H1 (cell line): ENCODE measurements around the gene STK32C. TPM values are rescaled to one million over a fixed set of nuclear protein-coding genes. Genes with fewer than 3 reads are reported as not detected.

ENCODE experiments used
- CTCF ChIA-PET: fragments of 300-600 bp; sonication (Branson Sonifier 250); formaldehyde crosslinking; loops from one replicate; lab custom pipeline; 2021; ENCODE audit not compliant: partially characterized antibody; lab: Charles Lee
- POLR2A ChIA-PET: fragments of 300-600 bp; sonication (Branson Sonifier 250); formaldehyde crosslinking; loops from one replicate; lab custom pipeline; 2021; ENCODE audit warnings: inconsistent platforms; ENCODE audit not compliant: partially characterized antibody; lab: Charles Lee
- DNase-seq, 2 experiments: peaks; one replicate each; pipeline versions ENCODE4 v3.0.0 to v3.0.0-alpha.2; 2010 to 2022; ENCODE audit warnings: low spot score in 2 of 2, low read depth in 1 of 2, mixed read lengths in 1 of 2
- FAIRE-seq: peaks from 2 replicates; lab custom pipeline; 2011; peaks lifted over from hg19 to GRCh38; lab: Jason Lieb, UNC
- H2AFZ ChIP-seq: 2 replicates; pipeline ENCODE4 v1.8.1; 2012; ENCODE audit warnings: low read length, inconsistent platforms
- H2AK5ac ChIP-seq: 2 replicates; pipeline ENCODE4 v1.6.1; 2013; ENCODE audit warnings: low read depth, low read length
- H2BK120ac ChIP-seq: replicated peaks from 2 replicates; pipeline ENCODE3; 2013; ENCODE audit warnings: low read depth, low read length, inconsistent platforms
- H2BK12ac ChIP-seq: 2 replicates; pipeline ENCODE4 v1.6.1; 2013; ENCODE audit warnings: low read depth, low read length
- H2BK15ac ChIP-seq: 2 replicates; pipeline ENCODE4 v1.6.1; 2013; ENCODE audit warnings: low read length
- H2BK20ac ChIP-seq: 2 replicates; pipeline ENCODE4 v1.6.1; 2013; ENCODE audit warnings: low read length
- H2BK5ac ChIP-seq: 2 replicates; pipeline ENCODE4 v1.6.1; 2013; ENCODE audit warnings: low read depth, low read length
- H3K14ac ChIP-seq: 2 replicates; pipeline ENCODE4 v1.6.1; 2013; ENCODE audit warnings: inconsistent platforms; ENCODE audit not compliant: insufficient read length
- H3K18ac ChIP-seq: 2 replicates; pipeline ENCODE4 v1.6.1; 2013; ENCODE audit warnings: low read length; ENCODE audit errors: extremely low read depth
- H3K23ac ChIP-seq: 2 replicates; pipeline ENCODE4 v1.6.1; 2013; ENCODE audit warnings: inconsistent platforms; ENCODE audit not compliant: insufficient read length
- H3K23me2 ChIP-seq: 2 replicates; pipeline ENCODE4 v1.6.1; 2013; ENCODE audit warnings: low read depth, low read length
- H3K27ac ChIP-seq: 2 replicates; pipeline ENCODE4 v1.6.1; 2011; ENCODE audit warnings: low read depth, low read length, inconsistent platforms
- H3K27me3 ChIP-seq, 4 experiments: replicated peaks in 1 of 4; 1 replicate in 1 of 4; 2 replicates in 3 of 4; pipeline versions ENCODE4 v1.6.1 to v1.8.1; 2011 to 2013; ENCODE audit warnings: low read length in 3 of 4, mild to moderate bottlenecking in 3 of 4, inconsistent platforms in 2 of 4, mixed read lengths in 2 of 4, moderate library complexity in 1 of 4; ENCODE audit not compliant: control insufficient read depth in 3 of 4, insufficient read depth in 3 of 4; ENCODE audit errors: extremely low read depth in 1 of 4
- H3K36me3 ChIP-seq, 4 experiments: 2 replicates each; pipeline versions ENCODE4 v1.6.1 to v1.8.1; 2011 to 2013; ENCODE audit warnings: mild to moderate bottlenecking in 4 of 4, low read length in 3 of 4, moderate library complexity in 2 of 4, control low read depth in 1 of 4, inconsistent platforms in 1 of 4; ENCODE audit not compliant: insufficient read depth in 4 of 4, control insufficient read depth in 2 of 4
- H3K4ac ChIP-seq: replicated peaks from 2 replicates; pipeline ENCODE3; 2013; ENCODE audit warnings: low read length, low read depth, mixed read lengths, inconsistent platforms; ENCODE audit not compliant: insufficient read length
- H3K4me1 ChIP-seq, 4 experiments: replicated peaks in 1 of 4; 1 replicate in 1 of 4; 2 replicates in 3 of 4; pipeline versions ENCODE4 v1.6.1 to v1.8.1; 2011 to 2013; ENCODE audit warnings: low read length in 3 of 4, inconsistent platforms in 2 of 4, mixed read lengths in 1 of 4; ENCODE audit not compliant: insufficient read depth in 4 of 4, control insufficient read depth in 3 of 4
- H3K4me2 ChIP-seq, 2 experiments: 2 replicates each; pipeline versions ENCODE4 v1.6.1 to v1.8.1; 2011 to 2013; ENCODE audit warnings: low read depth in 2 of 2, low read length in 2 of 2, control low read depth in 1 of 2, inconsistent platforms in 1 of 2, mild to moderate bottlenecking in 1 of 2; ENCODE audit not compliant: insufficient read depth in 1 of 2
- H3K4me3 ChIP-seq, 4 experiments: fragments of 200-600, 300-600 bp in 1 of 4; sonication (generic), shearing (Covaris generic), sonication (Bioruptor Twin) in 1 of 4; 2 replicates each; pipeline versions ENCODE4 v1.5.1 to v1.8.1; 2011 to 2016; ENCODE audit warnings: low read length in 4 of 4, low read depth in 3 of 4, control low read depth in 2 of 4, inconsistent platforms in 2 of 4, mild to moderate bottlenecking in 2 of 4, mixed read lengths in 1 of 4, moderate library complexity in 1 of 4; ENCODE audit not compliant: insufficient read depth in 2 of 4; ENCODE audit errors: extremely low read depth in 1 of 4
- H3K56ac ChIP-seq: replicated peaks from 2 replicates; pipeline ENCODE3; 2013; ENCODE audit warnings: low read depth, mild to moderate bottlenecking, mixed read lengths, low read length, inconsistent platforms; ENCODE audit not compliant: insufficient read length
- H3K79me1 ChIP-seq: 2 replicates; pipeline ENCODE4 v1.6.1; 2013; ENCODE audit warnings: low read depth, low read length, control low read depth
- H3K79me2 ChIP-seq, 2 experiments: 2 replicates each; pipeline versions ENCODE4 v1.6.1 to v1.8.1; 2012 to 2013; ENCODE audit warnings: low read length in 2 of 2, mild to moderate bottlenecking in 2 of 2, inconsistent platforms in 1 of 2; ENCODE audit not compliant: insufficient read depth in 2 of 2, control insufficient read depth in 1 of 2
- H3K9ac ChIP-seq, 4 experiments: replicated peaks in 1 of 4; 1 replicate in 1 of 4; 2 replicates in 3 of 4; pipeline versions ENCODE4 v1.6.1 to v1.8.1; 2011 to 2013; ENCODE audit warnings: low read depth in 3 of 4, low read length in 3 of 4, control low read depth in 2 of 4, mild to moderate bottlenecking in 2 of 4, moderate library complexity in 2 of 4, inconsistent platforms in 1 of 4; ENCODE audit errors: extremely low read depth in 1 of 4
- H3K9me3 ChIP-seq, 2 experiments: 2 replicates each; pipeline versions ENCODE4 v1.6.1 to v1.8.1; 2012 to 2013; ENCODE audit warnings: mild to moderate bottlenecking in 2 of 2, moderate library complexity in 2 of 2, control low read depth in 1 of 2, inconsistent platforms in 1 of 2, low read depth in 1 of 2, low read length in 1 of 2, mixed read lengths in 1 of 2; ENCODE audit not compliant: insufficient read depth in 2 of 2
- H4K20me1 ChIP-seq, 2 experiments: replicated peaks in 1 of 2; 2 replicates each; pipeline versions ENCODE3 to v1.8.1; 2011 to 2013; ENCODE audit warnings: inconsistent platforms in 2 of 2, low read length in 2 of 2, mild to moderate bottlenecking in 1 of 2; ENCODE audit not compliant: insufficient read depth in 2 of 2, control insufficient read depth in 1 of 2
- H4K5ac ChIP-seq: 2 replicates; pipeline ENCODE4 v1.6.1; 2013; ENCODE audit warnings: low read length, low read depth, mixed read lengths, inconsistent platforms; ENCODE audit not compliant: insufficient read length
- H4K8ac ChIP-seq: 2 replicates; pipeline ENCODE4 v1.8.0; 2013; ENCODE audit warnings: mild to moderate bottlenecking, moderate library complexity, low read length, inconsistent platforms; ENCODE audit not compliant: insufficient read depth; ENCODE audit errors: extremely low read depth
- H4K91ac ChIP-seq: replicated peaks from 2 replicates; pipeline ENCODE3; 2013; ENCODE audit warnings: low read length, mixed read lengths, inconsistent platforms; ENCODE audit not compliant: insufficient read length
- ATF3 ChIP-seq: IDR thresholded peaks from 2 replicates; pipeline ENCODE4 v1.6.1; 2011; ENCODE audit warnings: low read depth, mild to moderate bottlenecking, low read length; ENCODE audit not compliant: insufficient read depth
- BCL11A ChIP-seq, 2 experiments: IDR thresholded peaks; one replicate each; pipeline ENCODE4 v1.6.1; 2011; ENCODE audit warnings: low read depth in 2 of 2, low read length in 2 of 2, mild to moderate bottlenecking in 2 of 2
- CBX5 ChIP-seq: fragments of 300-800, 300-1000 bp; sonication (generic); IDR thresholded peaks from 2 replicates; pipeline ENCODE4 v1.7.1; 2016; ENCODE audit warnings: antibody characterized with exemption, low read length, low read depth
- GABPA ChIP-seq: IDR thresholded peaks from 2 replicates; pipeline ENCODE4 v1.6.1; 2011; ENCODE audit warnings: mild to moderate bottlenecking, low read length, moderate library complexity, borderline replicate concordance; ENCODE audit not compliant: insufficient read depth
- HDAC2 ChIP-seq, 2 experiments: fragments of 300-600 bp in 1 of 2; sonication (generic) in 1 of 2; IDR thresholded peaks; 2 replicates each; pipeline ENCODE4 v1.6.1; 2011 to 2012; ENCODE audit warnings: low read depth in 2 of 2, low read length in 2 of 2, mild to moderate bottlenecking in 2 of 2, moderate library complexity in 2 of 2, borderline replicate concordance in 1 of 2, inconsistent platforms in 1 of 2
- JUND ChIP-seq: IDR thresholded peaks from 2 replicates; pipeline ENCODE4 v1.6.1; 2011; ENCODE audit warnings: mild to moderate bottlenecking, improper control_type of control experiment, low read length
- KDM1A ChIP-seq: fragments of 200-600, 300-600 bp; sonication (generic); IDR thresholded peaks from 2 replicates; pipeline ENCODE4 v1.7.1; 2016; ENCODE audit warnings: mild to moderate bottlenecking, low read length, borderline replicate concordance
- NANOG ChIP-seq: IDR thresholded peaks from 2 replicates; pipeline ENCODE4 v1.6.1; 2011; ENCODE audit warnings: low read length, low read depth, mild to moderate bottlenecking, inconsistent platforms; ENCODE audit not compliant: insufficient read depth, poor library complexity, severe bottlenecking
- POLR2AphosphoS5 ChIP-seq: IDR thresholded peaks from 2 replicates; pipeline ENCODE4 v1.6.1; 2011; ENCODE audit warnings: low read depth, low read length
- RFX5 ChIP-seq: IDR thresholded peaks from 2 replicates; pipeline ENCODE4 v1.6.1; 2011; ENCODE audit warnings: low read depth, low read length, improper control_type of control experiment, borderline replicate concordance
- SIX5 ChIP-seq: IDR thresholded peaks from 2 replicates; pipeline ENCODE4 v1.6.1; 2011; ENCODE audit warnings: mild to moderate bottlenecking, low read depth, low read length
- SP1 ChIP-seq: IDR thresholded peaks from 2 replicates; pipeline ENCODE4 v1.6.1; 2011; ENCODE audit warnings: low read depth, low read length
- ZNF274 ChIP-seq: IDR thresholded peaks from 2 replicates; pipeline ENCODE4 v1.7.0; 2012; ENCODE audit warnings: low read length, borderline replicate concordance; ENCODE audit errors: extremely low read depth
- WGBS, 2 experiments: shearing (Covaris generic) in 1 of 2; methylation state at CpG; one replicate each; pipeline versions ENCODE4 v1.1.6 to v1.1.7; 2013 to 2015; ENCODE audit warnings: low lambda C conversion rate in 2 of 2, mixed read lengths in 2 of 2, inconsistent platforms in 1 of 2, low coverage in 1 of 2, missing lambda C conversion rate in 1 of 2; ENCODE audit not compliant: insufficient replicate concordance in 2 of 2, insufficient coverage in 1 of 2, insufficient read length in 1 of 2; ENCODE audit errors: extremely low coverage in 1 of 2, missing lambda C conversion rate in 1 of 2; 5-methylcytosine and 5-hydroxymethylcytosine counted together
- polyA plus RNA-seq, 7 experiments: library from polyadenylated mRNA; depleted of rRNA in 3 of 7; stranded (reverse) in 5 of 7; unstranded in 2 of 7; fragments of >200 nt in 5 of 7; fragments of 200-250 nt in 2 of 7; gene quantifications; 1 replicate in 5 of 7; 2 replicates in 1 of 7; 4 replicates in 1 of 7; pipeline versions ENCODE4 v1.2.1 to v1.2.3, GENCODE V29; 2011 to 2013; ENCODE audit warnings: missing spikeins in 2 of 7, mixed read lengths in 2 of 7
- total RNA-seq: library from RNA; stranded (reverse); fragmentation: NEBNext Ultra II Directional; extraction: Animal tissue kit (Norgen Biotek cat#: 25700); gene quantifications from 2 replicates; pipeline ENCODE4 v1.2.1, GENCODE V29; 2021

Gene STK32C
- total and polyA plus RNA-seq, 2 of the 8 experiments (the other 6 are each of a cell fraction or from before 2014, with no cell fraction given): 10.6 to 15.6 TPM

GRCh38 chr10:132338876-132339275, 31.1 kb upstream of the STK32C start:
- H3K4me2 ChIP-seq: no peak overlapping the region
- no peaks in the 10 kb centered on the region for H3K79me1 ChIP-seq
- DNase-seq (no peak), FAIRE-seq (no peak)
- no peaks in the 10 kb centered on the region for H3K23me2 ChIP-seq
- no peaks in the 10 kb centered on the region for H3K79me2 ChIP-seq
- no peak overlapping the region for H3K14ac ChIP-seq
- no peak overlapping the region for H2BK5ac ChIP-seq
- peak overlapping the region; percentile 63; the same call in 1 of the 2 replicates for H4K8ac ChIP-seq
- no peak overlapping the region for H4K5ac ChIP-seq
- no peak overlapping the region for H2BK15ac ChIP-seq
- H3K4me3 ChIP-seq: no peak overlapping the region
- no peaks in the 10 kb centered on the region for H4K20me1 ChIP-seq
- H3K9ac ChIP-seq: no peak overlapping the region
- no peak overlapping the region for H2AK5ac ChIP-seq
- CTCF ChIA-PET: interaction anchor here (3.2 kb wide), 1 partner anchor 13 kb away, joined by 17 read pairs; no protein-coding TSS in a partner anchor
- H3K18ac ChIP-seq: no peak overlapping the region
- H4K91ac ChIP-seq: no peak overlapping the region
- TF ChIP-seq BCL11A (IDR thresholded peaks at IDR 0.05; ENCODE audit: low read depth in 2 of 2, low read length in 2 of 2) (no peak), HDAC2 (IDR thresholded peaks at IDR 0.05; ENCODE audit: borderline replicate concordance in 1 of 2, low read depth in 2 of 2, low read length in 2 of 2) (no peak), NANOG (no peak), GABPA (no peak), RFX5 (no peak), CBX5 (no peak), JUND (no peak), POLR2AphosphoS5 (no peak), SIX5 (no peak), ZNF274 (no peak), SP1 (no peak), KDM1A (no peak), ATF3 (no peak)
- TF ChIP-seq, all 59 proteins: peak for 0
- Histone ChIP-seq H2BK20ac (no peak overlapping the region), H3K9me3 (no peaks in the 10 kb centered on the region), H3K36me3 (no peaks in the 10 kb centered on the region), H3K27ac (no peak overlapping the region), H3K56ac (no peak overlapping the region), H3K4me1 (peaks cover 0 to 3% (median 0%) of the 10 kb centered on the region in 4 experiments; a peak in 1 of 7 replicates), H2BK12ac (no peak overlapping the region), H3K23ac (no peak overlapping the region), H2BK120ac (no peak overlapping the region), H2AFZ (no peak overlapping the region), H3K4ac (no peak overlapping the region), H3K27me3 (no peaks in the 10 kb centered on the region)
- WGBS, 2 experiments: 90% methylated on average over 10 of the region's 10 CpGs; no CpG with 5 or more reads in 1 of the 2 experiments
- POLR2A ChIA-PET: interaction anchor here (0.7 to 1.3 kb wide), 2 partner anchors 9 to 128 kb away, joined by 3 read pairs; no protein-coding TSS in a partner anchor
